Stimulated activated CD4-positive, alpha-beta T cell treated with anti-CD3 and anti-CD28 coated beads, TNF-alpha, amount 100 ng/mL, for 4 hours (primary cell): ENCODE measurements around the gene IDH2.
A peak's percentile ranks its signal among the peaks of the same experiment; 100 is the strongest.
"Not testable (repeated sequence)": the region's sequence is repeated elsewhere in the genome, so short reads cannot be mapped to it uniquely, and the experiment has no call there.

Experiments used
- DNase-seq, 3 experiments: peaks; one replicate each; pipeline ENCODE4 v3.0.0-alpha.2; 2020; ENCODE audit warnings: low read depth in 3 of 3

IDH2 gene

DNA sequence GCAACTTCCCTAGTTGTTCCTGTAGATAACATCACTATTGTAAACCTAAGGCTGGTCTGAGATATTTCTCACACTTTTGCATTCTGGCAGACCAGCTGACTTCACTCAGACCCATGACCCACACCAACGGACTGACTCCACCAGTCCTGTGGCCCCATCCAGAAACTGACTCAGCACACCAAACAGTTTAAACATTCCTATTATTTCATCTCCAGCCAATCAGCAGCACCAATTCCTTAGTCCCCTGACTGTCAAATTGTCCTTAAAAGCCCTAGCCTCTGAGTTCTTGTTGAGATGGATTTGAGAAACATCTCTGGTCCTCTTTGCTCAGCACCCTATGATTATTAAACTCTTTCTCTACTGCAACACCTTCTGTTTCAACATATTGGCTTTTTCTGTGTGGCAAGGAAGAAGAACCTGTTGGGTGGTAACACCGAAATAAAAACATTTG is 12.2 kb upstream of the IDH2 start:
- no peak for DNase-seq

DNA sequence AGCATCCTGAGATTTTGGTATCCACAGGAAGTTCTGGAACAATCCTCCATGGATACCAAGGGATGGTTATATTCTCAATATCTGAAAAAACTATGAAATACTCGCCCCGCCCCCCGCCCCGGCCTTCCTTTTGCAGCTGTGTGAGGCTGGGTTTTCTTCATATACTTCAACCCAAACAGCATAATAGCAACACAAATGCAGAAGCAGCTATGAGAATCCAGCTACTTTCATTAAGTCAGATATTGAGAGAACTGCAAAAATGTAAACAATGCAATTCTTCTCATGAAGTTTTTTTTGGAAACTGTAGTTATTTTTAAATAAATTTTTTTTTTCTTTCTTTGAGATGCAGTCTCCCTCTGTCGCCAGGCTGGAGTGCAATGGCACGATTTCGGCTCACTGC is 10.9 kb upstream of the IDH2 start:
- no peak for DNase-seq

DNA sequence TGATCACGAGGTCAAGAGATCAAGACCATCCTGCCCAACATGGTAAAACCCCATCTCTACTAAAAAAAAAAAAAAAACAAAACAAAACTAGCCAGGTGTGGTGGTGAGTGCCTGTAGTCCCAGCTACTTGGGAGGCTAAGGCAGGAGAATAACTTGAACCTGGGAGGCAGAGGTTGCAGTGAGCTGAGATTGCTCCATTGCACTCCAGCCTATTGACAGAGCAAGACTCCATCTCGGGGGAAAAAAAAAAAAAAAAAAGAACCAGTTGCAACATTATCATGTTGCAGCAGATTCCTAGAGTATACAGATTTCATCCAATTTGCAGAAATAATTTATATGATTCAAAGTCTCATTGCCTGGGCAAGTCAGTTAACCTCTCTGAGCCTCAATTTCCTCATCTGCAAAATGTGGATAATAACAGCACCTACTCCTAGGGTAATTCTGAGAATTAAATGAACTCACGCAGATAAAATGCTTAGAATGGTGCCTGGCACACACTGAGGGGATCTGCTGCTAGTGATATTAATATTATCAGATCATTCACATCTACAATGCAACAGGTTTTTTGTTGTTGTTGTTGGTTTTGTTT is 7.0 kb upstream of the IDH2 start:
- not testable (repeated sequence) for DNase-seq

DNA sequence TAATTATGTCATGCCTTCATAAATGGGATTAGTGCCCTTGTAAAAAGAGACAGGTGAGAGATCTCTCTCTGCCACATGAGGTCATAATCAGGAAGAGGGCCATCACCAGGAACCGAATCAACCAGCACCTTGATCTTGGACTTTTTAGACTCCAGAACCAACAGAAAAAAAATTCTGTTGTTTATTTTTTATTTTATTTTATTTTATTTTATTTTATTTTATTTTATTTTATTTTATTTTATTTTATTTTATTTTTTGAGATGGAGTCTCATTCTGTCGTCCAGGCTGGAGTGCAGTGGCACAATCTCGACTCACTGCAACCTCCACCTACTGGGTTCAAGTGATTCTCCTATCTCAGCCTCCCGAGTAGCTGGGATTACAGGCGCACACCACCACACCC is 5.8 kb upstream of the IDH2 start:
- DNase-seq = not testable (repeated sequence)

DNA sequence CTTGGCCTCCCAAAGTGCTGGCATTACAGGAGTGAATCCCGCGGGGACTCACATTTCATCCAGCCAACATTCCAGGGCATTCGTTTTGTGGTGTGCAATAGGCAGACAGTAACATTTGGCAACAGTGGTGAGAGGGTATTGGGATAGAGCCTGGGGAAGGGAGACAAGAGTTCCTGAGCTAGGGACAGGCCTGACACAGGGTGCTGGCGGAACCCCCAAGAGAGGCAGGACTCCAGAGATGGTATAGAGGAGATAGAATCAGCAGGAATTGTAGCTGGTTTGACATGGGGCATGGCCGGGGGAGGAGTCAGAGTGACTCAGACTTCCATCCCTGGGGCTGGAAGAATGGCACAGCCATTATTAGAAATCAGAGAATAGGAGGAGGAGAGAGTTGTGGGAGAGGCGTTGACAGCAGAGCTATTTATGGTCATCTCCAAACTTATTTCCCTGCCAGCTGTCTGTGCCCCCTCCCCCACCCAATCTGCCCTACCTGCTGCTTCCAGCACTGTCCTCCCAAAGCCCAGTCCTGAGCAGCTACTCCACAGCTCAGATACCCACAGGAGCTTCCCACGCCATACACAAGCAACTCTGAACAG is 4.4 kb upstream of the IDH2 start:
- DNase-seq = no peak

DNA sequence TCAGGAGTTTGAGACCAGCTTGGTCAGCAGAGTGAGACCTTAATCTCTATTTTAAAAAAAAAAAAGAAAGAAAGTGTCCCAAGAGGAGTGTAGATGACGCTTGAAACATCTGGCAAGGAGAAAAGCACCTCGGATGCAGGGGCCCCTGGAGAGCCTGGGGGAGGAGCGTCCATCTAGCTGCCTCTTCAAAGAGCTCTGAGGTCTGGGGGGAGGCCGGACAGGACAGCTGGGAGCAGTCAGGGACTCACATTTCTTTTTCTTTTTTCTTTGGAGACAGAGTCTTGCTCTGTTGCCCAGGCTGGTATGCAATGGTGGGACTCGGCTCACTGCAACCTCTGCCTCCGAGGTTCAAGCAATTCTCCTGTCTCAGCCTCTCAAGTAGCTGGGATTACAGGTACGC is 3.3 kb upstream of the IDH2 start:
- DNase-seq = no peak

DNA sequence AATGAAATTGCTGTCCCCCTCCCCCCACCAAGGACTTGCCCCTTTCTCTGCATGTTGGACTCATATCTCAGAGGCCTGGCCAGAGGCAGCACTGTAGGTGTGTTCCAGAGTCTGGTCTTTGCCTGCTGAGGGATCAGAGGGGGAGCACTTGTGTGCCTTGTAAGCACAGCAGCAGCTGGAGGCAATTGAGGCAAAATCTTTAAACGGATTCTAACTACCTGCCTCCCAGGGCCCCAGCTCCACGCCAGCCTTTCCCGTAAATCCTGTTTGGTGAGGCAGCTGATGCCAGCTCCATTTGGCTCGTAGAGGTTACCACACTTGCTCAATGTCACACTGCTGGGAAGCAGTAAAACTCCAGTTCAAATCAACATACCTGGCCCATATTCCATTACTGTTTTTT is 2.3 kb upstream of the IDH2 start:
- DNase-seq = no peak

DNA sequence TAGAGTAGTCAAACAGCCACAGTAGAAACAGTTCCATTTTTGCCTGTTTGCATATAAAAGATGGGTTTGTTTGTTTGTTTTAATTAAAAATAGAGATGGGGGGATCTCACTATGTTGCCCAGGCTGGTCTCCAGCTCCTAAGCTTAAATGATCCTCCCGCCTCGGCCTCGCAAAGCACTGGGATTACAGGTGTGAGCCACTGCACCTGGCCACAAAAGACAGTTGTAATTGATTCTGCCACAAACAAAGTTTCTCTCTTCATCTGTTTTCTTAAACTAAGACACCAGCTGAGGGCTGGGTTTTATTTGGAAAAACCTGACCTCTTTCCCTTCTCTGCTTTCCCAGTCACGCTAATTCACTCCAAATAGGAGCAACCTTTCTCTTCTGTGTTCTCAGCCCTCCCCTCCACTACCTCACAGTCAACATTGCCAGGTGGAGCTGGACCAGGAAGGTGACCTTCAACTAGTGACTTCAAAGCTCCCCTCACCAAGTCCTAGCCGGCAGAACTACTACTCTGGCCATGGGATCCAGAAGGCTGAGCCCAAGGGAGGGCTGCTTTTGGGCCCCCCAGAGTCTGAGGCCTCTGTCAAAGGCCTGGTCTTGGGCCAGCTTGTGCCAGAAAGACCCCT is 1.5 kb upstream of the IDH2 start:
- DNase-seq = no peak

DNA sequence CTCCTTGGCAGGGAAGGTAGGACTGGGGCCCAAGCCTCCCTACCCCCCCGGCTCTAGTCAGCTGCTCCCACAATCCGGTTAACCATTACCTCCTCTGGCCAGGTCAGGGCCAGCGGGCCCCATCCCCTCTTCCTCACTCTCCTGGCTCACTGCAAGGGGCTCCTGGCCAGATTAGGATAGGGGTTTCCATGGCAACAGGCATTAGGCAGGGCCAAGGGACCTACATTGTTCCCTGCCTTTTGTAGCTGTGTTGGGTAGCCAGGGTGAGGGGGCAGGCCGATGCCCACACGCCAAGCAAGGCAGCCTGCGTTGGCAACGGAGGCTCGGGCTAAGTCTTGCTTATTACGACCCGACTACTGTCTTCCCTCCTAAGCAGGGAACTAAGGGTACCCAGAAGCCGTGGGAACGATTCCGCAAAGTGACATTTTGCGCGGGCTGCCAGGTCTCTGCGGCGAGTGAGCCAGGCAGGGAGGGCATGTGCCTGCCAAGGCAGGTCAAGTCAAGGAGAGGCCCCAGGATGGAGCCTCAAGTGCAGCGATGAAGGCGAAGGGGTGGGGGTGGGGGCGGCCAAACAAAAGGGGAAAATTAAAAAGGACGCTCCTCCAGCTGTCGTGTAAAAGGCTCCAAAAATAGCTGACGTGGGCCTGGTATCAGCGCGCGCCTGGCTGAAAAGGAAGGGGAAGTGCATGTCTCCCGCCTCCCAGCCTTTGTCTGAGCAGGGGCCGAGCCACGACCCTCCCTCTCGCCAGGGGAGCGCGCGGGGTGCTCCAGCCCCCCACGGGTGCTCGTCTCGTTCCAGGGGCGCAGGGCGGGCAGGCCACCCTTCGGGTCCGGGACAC is 919 bp downstream of the IDH2 start:
- no peak for DNase-seq

DNA sequence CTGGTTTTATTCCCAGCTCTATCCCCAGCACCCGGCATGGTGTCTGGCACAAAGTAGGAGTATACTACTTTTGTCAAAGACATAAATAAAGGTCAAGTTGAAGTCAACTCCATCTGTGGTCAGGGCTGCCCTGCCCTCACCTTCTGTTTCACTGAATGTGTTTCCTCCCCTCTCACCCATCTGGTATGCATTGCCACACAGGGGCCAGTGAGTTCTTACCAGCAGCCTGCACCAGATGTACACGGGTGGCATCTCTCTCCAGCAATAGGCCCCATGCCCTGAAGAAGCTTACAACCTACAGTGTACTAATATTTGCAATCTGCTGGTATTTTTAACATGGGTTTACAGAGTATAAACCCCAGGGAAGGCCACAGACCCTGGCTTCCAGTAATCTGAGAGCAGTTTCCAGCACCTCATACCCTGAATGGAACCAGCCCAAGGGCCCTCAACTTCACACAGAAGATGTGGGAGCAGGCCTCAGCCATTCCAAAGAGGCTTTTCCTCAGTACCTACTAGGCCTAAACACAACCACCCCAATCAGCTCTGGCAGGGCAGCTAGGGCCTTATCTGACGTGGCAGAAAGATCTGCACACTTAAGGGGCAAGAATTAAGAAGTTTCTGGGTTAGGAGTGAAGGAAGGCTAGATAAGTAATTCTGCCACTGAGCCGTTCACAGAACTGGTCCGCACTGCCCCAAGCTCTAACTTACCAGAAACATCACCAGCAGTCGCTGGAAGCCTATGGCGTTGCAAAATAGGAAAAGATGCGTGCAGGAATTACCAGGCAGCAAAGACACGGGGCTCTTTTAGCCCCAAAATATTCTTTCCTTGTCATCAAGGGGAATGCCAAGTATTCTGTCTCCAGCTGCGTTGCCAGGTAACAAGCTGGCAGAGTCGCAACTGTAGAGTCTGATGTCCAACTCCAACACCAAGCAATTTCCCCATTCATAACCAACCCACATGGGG is 2.1 kb downstream of the IDH2 start:
- DNase-seq = no peak

DNA sequence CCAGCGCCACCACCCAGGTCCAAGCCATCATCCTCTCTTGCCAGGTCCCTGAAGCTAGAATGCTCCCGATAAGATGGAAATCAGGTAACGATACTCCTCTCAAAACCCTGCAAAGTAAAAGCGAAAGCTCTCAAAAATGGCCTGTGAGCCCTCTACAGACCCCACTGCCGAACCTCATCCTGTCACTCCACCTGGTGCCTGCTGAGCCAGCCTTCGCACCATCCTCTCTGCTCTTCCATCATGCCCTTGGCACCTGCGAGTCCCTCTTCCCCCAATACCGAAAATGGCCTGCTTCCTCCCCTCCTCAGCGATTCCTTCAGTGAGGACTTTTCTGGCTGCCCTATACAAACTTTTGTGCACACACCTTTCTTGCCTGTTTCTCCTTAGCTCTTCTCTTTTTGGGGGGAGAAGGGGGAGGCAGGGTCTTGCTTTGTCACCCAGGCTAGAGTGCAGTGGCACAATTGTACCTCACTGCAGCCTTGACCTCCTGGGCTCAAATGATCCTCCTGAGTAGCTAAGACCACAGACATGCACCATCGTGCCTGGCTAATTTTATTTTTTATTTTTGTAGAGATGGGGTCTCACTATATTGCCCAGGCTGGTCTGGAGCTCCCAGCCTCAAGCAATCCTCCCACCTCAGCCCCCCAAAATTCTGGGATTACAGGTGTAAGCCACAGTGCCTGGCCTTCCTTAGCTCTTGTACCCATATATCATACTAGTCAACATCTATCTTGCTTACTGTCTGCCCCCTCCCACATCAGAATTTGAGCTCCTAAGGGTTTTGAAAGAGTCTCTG is 3.0 kb downstream of the IDH2 start:
- no peak for DNase-seq

DNA sequence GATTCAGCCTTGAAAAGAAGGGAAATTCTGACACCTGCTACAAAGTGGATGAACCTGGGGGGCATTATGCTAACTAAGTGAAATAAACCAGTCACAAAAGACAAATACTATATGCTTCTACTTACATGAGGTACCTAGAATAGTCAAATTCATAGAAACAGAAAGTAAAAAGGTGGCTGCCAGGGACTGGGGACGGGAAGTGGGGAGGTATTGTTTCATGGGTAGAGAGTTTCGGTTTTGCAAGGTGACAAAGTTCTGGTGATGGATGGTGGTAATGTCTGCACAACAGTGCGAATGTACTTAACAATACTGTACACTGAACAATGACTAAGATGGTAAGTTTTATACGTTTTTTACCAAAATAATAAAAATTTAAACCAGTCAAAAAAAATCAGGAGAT is 4.8 kb downstream of the IDH2 start:
- DNase-seq = peak in 1 of 3 experiments; percentile 53

DNA sequence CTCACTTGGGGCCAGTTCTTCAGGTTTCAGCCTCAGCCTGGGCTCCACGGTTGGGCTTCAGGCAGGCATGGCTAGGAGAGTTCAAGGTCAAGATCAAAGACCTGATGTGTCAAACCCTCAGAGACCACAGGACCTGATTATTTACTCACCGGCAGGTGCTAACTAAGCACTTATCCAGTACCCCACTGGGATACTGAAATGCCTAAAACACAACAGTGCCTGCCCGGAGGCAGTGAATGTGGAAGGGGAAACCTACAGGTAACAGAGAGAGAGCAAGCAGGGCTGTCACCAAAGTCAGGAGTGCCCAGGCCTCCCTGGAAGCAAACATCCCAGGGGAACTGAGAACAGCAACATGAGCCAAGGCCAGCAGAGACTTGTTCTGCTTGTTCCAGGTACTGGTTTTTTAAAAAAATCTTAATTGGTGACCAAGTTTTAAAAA is 6.7 kb downstream of the IDH2 start:
- DNase-seq = no peak

DNA sequence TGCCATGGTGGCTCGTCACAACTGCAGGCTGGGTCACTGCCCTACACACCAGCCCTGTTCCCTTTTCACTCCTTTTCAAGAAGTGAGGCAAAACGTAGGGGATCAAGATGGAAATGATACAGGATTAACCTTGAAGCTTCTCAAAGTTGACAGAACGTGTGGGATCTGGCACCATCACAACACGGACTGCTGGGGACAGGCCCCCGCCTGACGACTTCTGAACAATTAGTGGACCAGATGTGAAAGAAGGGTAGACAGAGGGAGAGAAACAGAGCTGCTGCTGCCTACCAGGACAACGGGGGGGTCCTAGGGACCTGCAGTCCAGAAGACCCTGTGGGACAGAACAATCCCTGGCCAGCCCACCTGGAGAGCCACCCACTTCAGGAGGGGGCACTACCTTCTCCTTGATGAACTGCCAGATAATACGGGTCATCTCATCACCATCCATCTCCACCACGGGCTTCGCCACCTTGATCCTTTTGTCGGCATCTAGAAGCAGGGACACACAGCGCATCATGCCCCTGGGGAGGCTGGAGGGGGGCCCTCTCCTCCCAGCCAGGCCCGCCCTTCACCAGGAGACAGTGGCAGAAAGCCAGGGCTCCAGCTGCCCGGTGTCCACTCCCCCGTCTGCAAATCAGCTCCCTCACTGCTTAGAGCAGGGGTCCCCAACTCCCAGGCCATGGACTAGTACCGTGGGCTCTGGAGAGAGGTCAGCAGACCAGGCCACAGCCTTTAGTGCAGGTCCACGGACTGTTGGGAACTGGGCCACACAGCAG is 10.9 kb downstream of the IDH2 start:
- DNase-seq = no peak

DNA sequence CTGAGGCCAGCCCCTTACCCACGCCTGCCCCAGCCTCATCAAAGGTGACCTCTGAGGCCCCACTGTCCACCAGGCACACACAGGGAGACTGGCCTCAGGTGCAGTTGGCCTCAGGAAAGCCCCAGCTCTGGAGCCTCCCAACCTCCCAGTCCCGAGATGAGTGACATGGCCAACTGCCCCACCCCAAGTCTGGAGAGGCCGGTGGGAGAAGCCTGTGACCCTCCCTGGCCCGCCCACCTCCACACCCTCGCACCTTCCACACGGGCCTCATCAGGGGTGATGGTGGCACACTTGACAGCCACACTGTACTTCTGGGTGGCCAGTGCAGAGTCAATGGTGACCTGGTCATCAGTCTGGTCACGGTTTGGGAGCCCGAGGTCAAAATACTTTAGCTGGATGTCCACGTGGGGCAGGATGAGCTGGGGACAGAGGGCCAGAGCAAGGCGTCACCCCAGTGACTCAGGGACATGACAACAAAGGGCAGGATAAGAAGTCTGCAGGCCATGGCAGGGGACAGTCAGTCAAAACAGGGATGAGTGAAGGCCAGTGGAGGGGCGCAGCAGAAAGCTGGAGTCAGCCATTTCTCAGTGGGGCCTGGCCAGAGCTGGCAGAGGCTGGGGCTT is 11.9 kb downstream of the IDH2 start:
- no peak for DNase-seq

DNA sequence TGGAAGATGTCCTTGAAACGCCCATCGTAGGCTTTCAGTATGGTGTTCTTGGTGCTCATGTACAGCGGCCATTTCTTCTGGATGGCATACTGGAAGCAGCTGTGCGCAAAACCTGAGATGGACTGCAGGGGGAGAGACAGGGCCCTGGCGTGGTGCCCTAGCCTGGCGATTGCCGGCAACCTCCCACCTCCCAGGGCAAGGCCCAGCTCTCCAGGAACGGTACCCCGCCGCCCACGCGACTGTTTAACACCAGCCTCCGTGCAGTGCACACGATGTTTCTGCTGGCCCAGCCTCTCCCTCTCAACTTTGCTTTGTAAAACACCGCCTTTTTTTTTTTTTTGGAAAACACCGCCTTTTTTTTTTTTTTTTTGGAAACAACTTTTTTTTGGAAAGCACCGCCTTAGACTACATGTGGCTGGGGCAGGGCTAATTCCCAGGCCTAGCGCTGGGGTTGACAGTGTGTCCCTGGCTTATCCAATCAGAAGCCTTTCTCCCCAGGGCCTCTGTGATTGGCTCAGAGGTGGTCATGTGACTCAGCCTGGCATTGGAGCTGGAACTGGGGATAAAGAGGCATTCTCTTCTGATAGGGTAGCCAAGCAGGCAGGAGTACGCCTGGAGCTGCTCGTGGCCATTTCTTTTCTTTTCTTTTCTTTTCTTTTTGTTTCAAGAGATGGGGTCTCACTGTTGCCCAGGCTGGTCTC is 14.7 kb downstream of the IDH2 start:
- no peak for DNase-seq

DNA sequence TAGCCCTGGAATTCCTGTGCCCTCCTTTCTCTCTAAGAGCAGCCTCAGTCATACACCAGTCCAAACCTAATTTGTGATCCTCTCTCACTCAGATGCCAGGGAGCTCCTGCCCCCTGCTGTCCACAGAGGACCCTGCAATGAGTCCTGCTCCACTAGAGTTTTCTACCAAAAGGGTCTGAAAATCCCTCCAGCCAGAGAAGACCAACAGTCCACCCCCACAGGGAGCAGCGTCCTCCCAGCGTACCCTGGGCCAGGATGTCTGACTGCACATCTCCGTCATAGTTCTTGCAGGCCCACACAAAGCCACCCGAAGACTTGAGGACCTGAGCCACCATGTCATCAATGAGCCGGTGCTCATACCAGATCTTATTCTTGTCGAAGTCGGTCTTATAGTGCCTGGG is 15.4 kb downstream of the IDH2 start:
- peak in 1 of 3 experiments; percentile 18 for DNase-seq

DNA sequence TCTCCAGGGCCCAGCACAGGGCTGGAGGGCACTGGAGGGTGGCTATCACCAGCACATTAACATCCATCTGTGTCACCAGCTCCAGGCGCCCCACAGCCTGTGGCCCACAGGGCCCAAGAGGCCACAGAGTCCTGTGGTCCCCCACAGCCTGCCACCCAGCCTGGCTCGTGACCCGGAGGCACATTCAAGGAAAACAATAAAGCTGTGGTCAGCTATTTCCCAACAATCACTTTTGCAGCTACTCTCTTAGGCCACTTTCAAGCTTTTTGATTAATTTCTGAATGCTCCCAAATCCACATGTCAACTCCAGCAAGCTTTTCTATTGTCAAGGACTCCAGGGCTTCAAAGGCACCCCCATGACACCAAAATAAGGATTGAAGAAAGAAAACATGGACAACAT is 16.7 kb downstream of the IDH2 start:
- no peak for DNase-seq
